Measurements from ENCODE around the gene LRRC23.
"Not testable (repeated sequence)": the region's sequence is repeated elsewhere in the genome, so short reads cannot be mapped to it uniquely, and the experiment has no call there.

LRRC23 gene

GRCh38 chr12:6868211-6869048, 36.2 kb upstream of the LRRC23 start:
- TF ChIP-seq CTCF (IDR thresholded peaks at IDR 0.05; ENCODE audit: low read depth, low read length, missing control alignments): peak; percentile 28
- H3K4me3 ChIP-seq (replicated peaks; ENCODE audit: low read depth, low read length): peak overlapping the region; percentile 99
- DNase-seq (ENCODE audit: extremely low read depth, low read depth): no peak

- peak overlapping the region; percentile 99 for H3K4me3 ChIP-seq (replicated peaks; ENCODE audit: low read depth, low read length)
- DNase-seq (ENCODE audit: extremely low read depth, low read depth): no peak
- TF ChIP-seq CTCF (IDR thresholded peaks at IDR 0.05; ENCODE audit: low read depth, low read length, missing control alignments): peak; percentile 86
Observed at GRCh38 chr12:6869049-6870021, 35.3 kb upstream of the LRRC23 start.

- not testable (repeated sequence) for DNase-seq (ENCODE audit: extremely low read depth, low read depth); H3K4me3 ChIP-seq (replicated peaks; ENCODE audit: low read depth, low read length)
Observed at GRCh38 chr12:6870304-6870703, 34.3 kb upstream of the LRRC23 start.

- no peak for TF ChIP-seq CTCF (IDR thresholded peaks at IDR 0.05; ENCODE audit: low read depth, low read length, missing control alignments)
- DNase-seq (ENCODE audit: extremely low read depth, low read depth): no peak
- peak overlapping the region; percentile 57 for H3K4me3 ChIP-seq (replicated peaks; ENCODE audit: low read depth, low read length)
Observed at GRCh38 chr12:6871052-6871957, 33.3 kb upstream of the LRRC23 start.

- peak overlapping the region; percentile 57 for H3K4me3 ChIP-seq (replicated peaks; ENCODE audit: low read depth, low read length)
- DNase-seq (ENCODE audit: extremely low read depth, low read depth): no peak
- peak; percentile 97 for TF ChIP-seq CTCF (IDR thresholded peaks at IDR 0.05; ENCODE audit: low read depth, low read length, missing control alignments)
Observed at GRCh38 chr12:6872073-6873048, 32.3 kb upstream of the LRRC23 start.
